WTC11 (cell line): ENCODE data around the gene KCTD21. TPM values are rescaled to one million over a fixed set of nuclear protein-coding genes. Genes with fewer than 3 reads are reported as not detected.

ENCODE experiments used
- ATAC-seq: fragments of 200-7000 bp; cut with Tn5 transposase; 2 replicates; pipeline ENCODE4 v1.10.0; 2021; ENCODE audit warnings: mild to moderate bottlenecking, moderate library complexity
- CTCF ChIA-PET: fragments of 300-600 bp; sonication (Branson Sonifier 250); formaldehyde crosslinking; loops from one replicate; lab custom pipeline; 2021; ENCODE audit warnings: antibody characterized with exemption; lab: Charles Lee
- POLR2A ChIA-PET: fragments of 350-600 bp; sonication (Branson Sonifier 250); formaldehyde crosslinking; loops from one replicate; lab custom pipeline; 2021; ENCODE audit warnings: antibody characterized with exemption; lab: Charles Lee
- DNase-seq: peaks from one replicate; pipeline ENCODE4 v3.0.0; 2021; ENCODE audit warnings: low spot score
- H3K27ac Mint-ChIP-seq: 2 replicates; pipeline ENCODE4 v1.8.0; 2021; ENCODE audit warnings: mixed read lengths
- H3K27me3 Mint-ChIP-seq: 2 replicates; pipeline ENCODE4 v1.8.0; 2021; ENCODE audit warnings: low read depth, mild to moderate bottlenecking, moderate library complexity, mixed read lengths
- H3K36me3 Mint-ChIP-seq: 2 replicates; pipeline ENCODE4 v1.8.0; 2021; ENCODE audit warnings: mixed read lengths
- H3K4me1 Mint-ChIP-seq: 2 replicates; pipeline ENCODE4 v1.8.0; 2022; ENCODE audit warnings: mixed read lengths
- H3K4me3 Mint-ChIP-seq: 2 replicates; pipeline ENCODE4 v1.8.0; 2021; ENCODE audit warnings: mild to moderate bottlenecking, moderate library complexity, mixed read lengths
- H3K9me3 Mint-ChIP-seq: 2 replicates; pipeline ENCODE4 v1.8.0; 2021; ENCODE audit warnings: mixed read lengths
- CBFB ChIP-seq: sonication (generic); formaldehyde crosslinking; IDR thresholded peaks from 2 replicates; pipeline ENCODE4 v1.8.1; 2022; ENCODE audit warnings: mild to moderate bottlenecking, low read depth, missing genetic modification reagents
- CREB1 ChIP-seq: sonication (generic); formaldehyde crosslinking; IDR thresholded peaks from 2 replicates; pipeline ENCODE4 v1.8.0; 2023; ENCODE audit warnings: mild to moderate bottlenecking, missing genetic modification reagents
- FOXP1 ChIP-seq: sonication (generic); formaldehyde crosslinking; IDR thresholded peaks from 2 replicates; pipeline ENCODE4 v1.8.0; 2022; ENCODE audit warnings: missing genetic modification reagents, mild to moderate bottlenecking, moderate library complexity, borderline replicate concordance
- MYBL2 ChIP-seq: sonication (generic); formaldehyde crosslinking; IDR thresholded peaks from 2 replicates; pipeline ENCODE4 v1.8.1; 2023; ENCODE audit warnings: mild to moderate bottlenecking, moderate library complexity, missing genetic modification reagents
- NFYB ChIP-seq: sonication (generic); formaldehyde crosslinking; conservative IDR thresholded peaks from 2 replicates; pipeline ENCODE4 v1.8.0; 2022; ENCODE audit warnings: low read depth, missing genetic modification reagents
- OVOL2 ChIP-seq: fragments of 250-450 bp; sonication (Bioruptor Pico); IDR thresholded peaks from 2 replicates; pipeline ENCODE4 v1.9.0; 2021; ENCODE audit warnings: mild to moderate bottlenecking, borderline replicate concordance
- PRRX2 ChIP-seq: fragments of 250-450 bp; sonication (Bioruptor Pico); IDR thresholded peaks from 2 replicates; pipeline ENCODE4 v1.8.0; 2021; ENCODE audit warnings: mild to moderate bottlenecking
- SMAD3 ChIP-seq: sonication (generic); formaldehyde crosslinking; IDR thresholded peaks from 2 replicates; pipeline ENCODE4 v1.8.0; 2022; ENCODE audit warnings: missing genetic modification reagents, mild to moderate bottlenecking, borderline replicate concordance
- SMAD4 ChIP-seq: sonication (generic); formaldehyde crosslinking; IDR thresholded peaks from 2 replicates; pipeline ENCODE4 v1.8.0; 2022; ENCODE audit warnings: mild to moderate bottlenecking, missing genetic modification reagents
- TCF7 ChIP-seq: sonication (generic); formaldehyde crosslinking; IDR thresholded peaks from 2 replicates; pipeline ENCODE4 v1.8.0; 2022; ENCODE audit warnings: mild to moderate bottlenecking, low read depth, missing genetic modification reagents, moderate library complexity
- ZNF219 ChIP-seq: sonication (generic); formaldehyde crosslinking; IDR thresholded peaks from 2 replicates; pipeline ENCODE4 v1.8.0; 2023; ENCODE audit warnings: missing genetic modification reagents, mild to moderate bottlenecking, borderline replicate concordance
- ZNF423 ChIP-seq: fragments of 250-450 bp; sonication (Bioruptor Pico); IDR thresholded peaks from 2 replicates; pipeline ENCODE4 v2.1.2; 2022; ENCODE audit warnings: mild to moderate bottlenecking, moderate library complexity
- ZNF671 ChIP-seq: fragments of 250-450 bp; sonication (Bioruptor Pico); IDR thresholded peaks from 2 replicates; pipeline ENCODE4 v1.8.0; 2021; ENCODE audit warnings: mild to moderate bottlenecking
- total RNA-seq: library from RNA; stranded (reverse); gene quantifications from 3 replicates; pipeline ENCODE4 v1.2.3, GENCODE V29; 2021
- TF ChIP-seq, protein P1 (sequence below): fragments of 250-450 bp; sonication (Bioruptor Pico); IDR thresholded peaks from 2 replicates; pipeline ENCODE4 v1.9.0; 2021; ENCODE audit warnings: moderate library complexity, mild to moderate bottlenecking, inconsistent platforms, borderline replicate concordance
- TF ChIP-seq, protein P2 (sequence below): sonication (generic); formaldehyde crosslinking; IDR thresholded peaks from 2 replicates; pipeline ENCODE4 v1.8.1; 2023; ENCODE audit warnings: mild to moderate bottlenecking, missing genetic modification reagents, moderate library complexity
- TF ChIP-seq, protein P3 (sequence below): fragments of 250-450 bp; sonication (Bioruptor Pico); IDR thresholded peaks from 2 replicates; pipeline ENCODE4 v2.1.2; 2022; ENCODE audit warnings: mild to moderate bottlenecking, moderate library complexity
- TF ChIP-seq, protein P4 (sequence below): sonication (generic); formaldehyde crosslinking; IDR thresholded peaks from 2 replicates; pipeline ENCODE4 v1.8.1; 2023; ENCODE audit warnings: mild to moderate bottlenecking, moderate library complexity, missing genetic modification reagents
- TF ChIP-seq, protein P5 (sequence below): sonication (generic); formaldehyde crosslinking; IDR thresholded peaks from 2 replicates; pipeline ENCODE4 v1.8.1; 2022; ENCODE audit warnings: low read depth, mild to moderate bottlenecking, moderate library complexity, missing genetic modification reagents, borderline replicate concordance
- TF ChIP-seq, protein P6 (sequence below): sonication (generic); formaldehyde crosslinking; conservative IDR thresholded peaks from 2 replicates; pipeline ENCODE4 v1.8.1; 2022; ENCODE audit warnings: mild to moderate bottlenecking, missing genetic modification reagents
- TF ChIP-seq, protein P7 (sequence below): sonication (generic); formaldehyde crosslinking; IDR thresholded peaks from 2 replicates; pipeline ENCODE4 v1.8.0; 2023; ENCODE audit warnings: mild to moderate bottlenecking, missing genetic modification reagents

KCTD21 gene
- total RNA-seq, 1 experiment from 2014 or later, result 2.8 TPM

DNA sequence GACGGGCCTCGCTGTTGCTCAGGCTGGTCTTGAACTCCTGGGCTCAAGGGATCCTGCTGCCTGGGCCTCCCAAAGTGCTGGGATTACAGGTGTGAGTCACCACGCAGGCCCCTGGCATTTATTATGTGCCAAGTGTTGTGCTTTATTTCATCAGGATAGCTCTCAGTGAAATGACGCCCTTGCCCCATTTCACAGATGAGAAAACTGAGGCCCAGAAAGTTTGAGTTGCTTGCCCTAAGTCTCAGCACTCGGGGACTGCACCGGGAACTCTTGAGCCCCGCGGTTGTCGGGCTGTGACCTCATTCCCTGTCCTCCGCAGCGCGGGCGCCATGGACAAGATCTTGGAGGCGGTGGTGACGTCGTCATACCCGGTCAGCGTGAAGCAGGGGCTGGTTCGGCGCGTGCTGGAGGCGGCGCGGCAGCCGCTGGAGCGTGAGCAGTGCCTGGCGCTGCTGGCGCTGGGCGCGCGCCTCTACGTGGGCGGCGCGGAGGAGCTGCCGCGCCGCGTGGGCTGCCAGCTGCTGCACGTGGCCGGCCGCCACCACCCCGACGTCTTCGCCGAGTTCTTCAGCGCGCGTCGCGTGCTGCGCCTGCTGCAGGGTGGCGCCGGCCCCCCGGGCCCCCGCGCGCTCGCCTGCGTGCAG lies 7.6 kb upstream of the KCTD21 start:
- CTCF ChIA-PET, result no interaction called here

DNA sequence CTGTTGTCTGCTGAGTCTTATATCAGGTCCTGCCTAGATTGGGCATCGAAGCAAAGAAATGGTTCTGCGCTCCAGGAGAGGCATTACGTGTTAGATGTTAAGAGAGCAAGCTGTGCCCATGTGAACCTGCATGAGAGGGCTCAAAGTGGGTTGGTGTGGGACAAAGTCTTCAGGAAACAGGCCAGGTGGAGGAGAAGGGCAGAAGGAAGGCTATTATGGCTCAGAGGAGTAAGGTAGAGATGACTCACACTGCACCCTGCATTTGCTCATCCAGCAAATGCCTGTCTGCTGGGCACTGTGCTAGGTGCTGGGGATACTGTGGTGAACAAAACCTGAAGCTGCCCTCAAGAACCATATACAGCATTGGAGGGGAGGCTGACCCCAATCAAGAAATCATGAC lies 6.1 kb upstream of the KCTD21 start:
- Mint-ChIP-seq H3K4me3 (no peak overlapping the region), H3K9me3 (no peaks in the 10 kb centered on the region), H3K27ac (no peak overlapping the region; the same call in 1 of the 2 replicates), H3K4me1 (peaks cover 8% of the 10 kb centered on the region), H3K36me3 (no peaks in the 10 kb centered on the region)
- no peak for ATAC-seq
- POLR2A ChIA-PET, result no interaction called here
- CTCF ChIA-PET, result no interaction called here
- DNase-seq, result no peak
- TF ChIP-seq CBFB (CRISPR knock-in tag), result no peak
- TF ChIP-seq, all 79 proteins: peak for 0
- H3K27me3 Mint-ChIP-seq, result no peaks in the 10 kb centered on the region; the same call in 1 of the 2 replicates

More for the DNA sequence above, 7.6 kb upstream of the KCTD21 start:
- Mint-ChIP-seq H3K27me3 (no peaks in the 10 kb centered on the region), H3K4me3 (no peak overlapping the region), H3K27ac (no peak overlapping the region), H3K36me3 (peaks cover 2% of the 10 kb centered on the region; the same call in 1 of the 2 replicates), H3K4me1 (no peaks in the 10 kb centered on the region), H3K9me3 (no peaks in the 10 kb centered on the region)
- no peak for TF ChIP-seq ZNF423 (CRISPR knock-in tag)
- TF ChIP-seq CREB1 (CRISPR knock-in tag), result no peak
- no peak for TF ChIP-seq PRRX2 (CRISPR knock-in tag)
- no peak for TF ChIP-seq ZNF219 (CRISPR knock-in tag)
- no peak for TF ChIP-seq SMAD4 (CRISPR knock-in tag)
- no peak for TF ChIP-seq FOXP1 (CRISPR knock-in tag)
- TF ChIP-seq TCF7 (CRISPR knock-in tag), result no peak
- TF ChIP-seq, protein P1, sequence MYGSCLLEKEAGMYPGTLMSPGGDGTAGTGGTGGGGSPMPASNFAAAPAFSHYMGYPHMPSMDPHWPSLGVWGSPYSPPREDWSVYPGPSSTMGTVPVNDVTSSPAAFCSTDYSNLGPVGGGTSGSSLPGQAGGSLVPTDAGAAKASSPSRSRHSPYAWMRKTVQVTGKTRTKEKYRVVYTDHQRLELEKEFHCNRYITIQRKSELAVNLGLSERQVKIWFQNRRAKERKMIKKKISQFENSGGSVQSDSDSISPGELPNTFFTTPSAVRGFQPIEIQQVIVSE, result no peak
- TF ChIP-seq, protein P2, sequence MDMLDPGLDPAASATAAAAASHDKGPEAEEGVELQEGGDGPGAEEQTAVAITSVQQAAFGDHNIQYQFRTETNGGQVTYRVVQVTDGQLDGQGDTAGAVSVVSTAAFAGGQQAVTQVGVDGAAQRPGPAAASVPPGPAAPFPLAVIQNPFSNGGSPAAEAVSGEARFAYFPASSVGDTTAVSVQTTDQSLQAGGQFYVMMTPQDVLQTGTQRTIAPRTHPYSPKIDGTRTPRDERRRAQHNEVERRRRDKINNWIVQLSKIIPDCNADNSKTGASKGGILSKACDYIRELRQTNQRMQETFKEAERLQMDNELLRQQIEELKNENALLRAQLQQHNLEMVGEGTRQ (CRISPR knock-in tag), result no peak
- TF ChIP-seq NFYB (CRISPR knock-in tag), result no peak
- TF ChIP-seq, protein P3, sequence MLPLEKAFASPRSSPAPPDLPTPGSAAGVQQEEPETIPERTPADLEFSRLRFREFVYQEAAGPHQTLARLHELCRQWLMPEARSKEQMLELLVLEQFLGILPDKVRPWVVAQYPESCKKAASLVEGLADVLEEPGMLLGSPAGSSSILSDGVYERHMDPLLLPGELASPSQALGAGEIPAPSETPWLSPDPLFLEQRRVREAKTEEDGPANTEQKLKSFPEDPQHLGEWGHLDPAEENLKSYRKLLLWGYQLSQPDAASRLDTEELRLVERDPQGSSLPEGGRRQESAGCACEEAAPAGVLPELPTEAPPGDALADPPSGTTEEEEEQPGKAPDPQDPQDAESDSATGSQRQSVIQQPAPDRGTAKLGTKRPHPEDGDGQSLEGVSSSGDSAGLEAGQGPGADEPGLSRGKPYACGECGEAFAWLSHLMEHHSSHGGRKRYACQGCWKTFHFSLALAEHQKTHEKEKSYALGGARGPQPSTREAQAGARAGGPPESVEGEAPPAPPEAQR (CRISPR knock-in tag), result no peak
- TF ChIP-seq OVOL2 (CRISPR knock-in tag), result no peak
- POLR2A ChIA-PET, result no interaction called here
- no peak for ATAC-seq
- DNase-seq, result no peak

DNA sequence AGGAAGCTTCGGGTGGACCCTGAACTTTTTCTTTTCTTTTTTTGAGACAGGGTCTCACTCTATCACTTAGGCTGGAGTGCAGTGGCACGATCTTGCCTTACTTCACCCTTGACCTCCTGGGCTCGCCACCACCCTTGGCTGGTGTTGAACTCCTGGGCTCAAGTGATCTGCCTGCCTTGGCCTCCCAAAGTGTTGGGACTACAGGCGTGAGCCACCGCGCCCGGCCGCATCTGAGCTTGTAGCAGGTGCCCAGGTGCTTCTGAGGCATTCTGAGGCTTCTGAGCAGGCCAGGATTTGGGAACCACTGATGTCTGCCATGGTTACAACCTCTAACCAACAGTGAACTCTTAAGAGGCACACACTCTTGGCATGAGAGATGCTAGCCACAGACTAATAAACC lies 5.4 kb upstream of the KCTD21 start:
- ChIA-PET POLR2A (no interaction called here), CTCF (no interaction called here)
- H3K4me3 Mint-ChIP-seq, result no peak overlapping the region
- DNase-seq (no peak), ATAC-seq (no peak)
- no peaks in the 10 kb centered on the region for H3K36me3 Mint-ChIP-seq
- H3K27ac Mint-ChIP-seq, result no peak overlapping the region
- TF ChIP-seq, protein P4, sequence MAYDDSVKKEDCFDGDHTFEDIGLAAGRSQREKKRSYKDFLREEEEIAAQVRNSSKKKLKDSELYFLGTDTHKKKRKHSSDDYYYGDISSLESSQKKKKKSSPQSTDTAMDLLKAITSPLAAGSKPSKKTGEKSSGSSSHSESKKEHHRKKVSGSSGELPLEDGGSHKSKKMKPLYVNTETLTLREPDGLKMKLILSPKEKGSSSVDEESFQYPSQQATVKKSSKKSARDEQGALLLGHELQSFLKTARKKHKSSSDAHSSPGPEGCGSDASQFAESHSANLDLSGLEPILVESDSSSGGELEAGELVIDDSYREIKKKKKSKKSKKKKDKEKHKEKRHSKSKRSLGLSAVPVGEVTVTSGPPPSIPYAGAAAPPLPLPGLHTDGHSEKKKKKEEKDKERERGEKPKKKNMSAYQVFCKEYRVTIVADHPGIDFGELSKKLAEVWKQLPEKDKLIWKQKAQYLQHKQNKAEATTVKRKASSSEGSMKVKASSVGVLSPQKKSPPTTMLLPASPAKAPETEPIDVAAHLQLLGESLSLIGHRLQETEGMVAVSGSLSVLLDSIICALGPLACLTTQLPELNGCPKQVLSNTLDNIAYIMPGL (CRISPR knock-in tag), result no peak
- no peak for TF ChIP-seq ZNF671 (CRISPR knock-in tag)
- no peak for TF ChIP-seq MYBL2 (CRISPR knock-in tag)
- TF ChIP-seq, protein P5, sequence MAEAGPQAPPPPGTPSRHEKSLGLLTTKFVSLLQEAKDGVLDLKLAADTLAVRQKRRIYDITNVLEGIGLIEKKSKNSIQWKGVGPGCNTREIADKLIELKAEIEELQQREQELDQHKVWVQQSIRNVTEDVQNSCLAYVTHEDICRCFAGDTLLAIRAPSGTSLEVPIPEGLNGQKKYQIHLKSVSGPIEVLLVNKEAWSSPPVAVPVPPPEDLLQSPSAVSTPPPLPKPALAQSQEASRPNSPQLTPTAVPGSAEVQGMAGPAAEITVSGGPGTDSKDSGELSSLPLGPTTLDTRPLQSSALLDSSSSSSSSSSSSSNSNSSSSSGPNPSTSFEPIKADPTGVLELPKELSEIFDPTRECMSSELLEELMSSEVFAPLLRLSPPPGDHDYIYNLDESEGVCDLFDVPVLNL, result no peak
- no peak for TF ChIP-seq OVOL2 (CRISPR knock-in tag)
- TF ChIP-seq, protein P6, sequence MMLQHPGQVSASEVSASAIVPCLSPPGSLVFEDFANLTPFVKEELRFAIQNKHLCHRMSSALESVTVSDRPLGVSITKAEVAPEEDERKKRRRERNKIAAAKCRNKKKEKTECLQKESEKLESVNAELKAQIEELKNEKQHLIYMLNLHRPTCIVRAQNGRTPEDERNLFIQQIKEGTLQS (CRISPR knock-in tag), result no peak
- TF ChIP-seq SMAD3 (CRISPR knock-in tag), result no peak
- no peak for TF ChIP-seq ZNF219 (CRISPR knock-in tag)
- TF ChIP-seq, protein P7, sequence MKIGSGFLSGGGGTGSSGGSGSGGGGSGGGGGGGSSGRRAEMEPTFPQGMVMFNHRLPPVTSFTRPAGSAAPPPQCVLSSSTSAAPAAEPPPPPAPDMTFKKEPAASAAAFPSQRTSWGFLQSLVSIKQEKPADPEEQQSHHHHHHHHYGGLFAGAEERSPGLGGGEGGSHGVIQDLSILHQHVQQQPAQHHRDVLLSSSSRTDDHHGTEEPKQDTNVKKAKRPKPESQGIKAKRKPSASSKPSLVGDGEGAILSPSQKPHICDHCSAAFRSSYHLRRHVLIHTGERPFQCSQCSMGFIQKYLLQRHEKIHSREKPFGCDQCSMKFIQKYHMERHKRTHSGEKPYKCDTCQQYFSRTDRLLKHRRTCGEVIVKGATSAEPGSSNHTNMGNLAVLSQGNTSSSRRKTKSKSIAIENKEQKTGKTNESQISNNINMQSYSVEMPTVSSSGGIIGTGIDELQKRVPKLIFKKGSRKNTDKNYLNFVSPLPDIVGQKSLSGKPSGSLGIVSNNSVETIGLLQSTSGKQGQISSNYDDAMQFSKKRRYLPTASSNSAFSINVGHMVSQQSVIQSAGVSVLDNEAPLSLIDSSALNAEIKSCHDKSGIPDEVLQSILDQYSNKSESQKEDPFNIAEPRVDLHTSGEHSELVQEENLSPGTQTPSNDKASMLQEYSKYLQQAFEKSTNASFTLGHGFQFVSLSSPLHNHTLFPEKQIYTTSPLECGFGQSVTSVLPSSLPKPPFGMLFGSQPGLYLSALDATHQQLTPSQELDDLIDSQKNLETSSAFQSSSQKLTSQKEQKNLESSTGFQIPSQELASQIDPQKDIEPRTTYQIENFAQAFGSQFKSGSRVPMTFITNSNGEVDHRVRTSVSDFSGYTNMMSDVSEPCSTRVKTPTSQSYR (CRISPR knock-in tag), result no peak
- H3K27me3 Mint-ChIP-seq, result no peaks in the 10 kb centered on the region; the same call in 1 of the 2 replicates
- peaks cover 9% of the 10 kb centered on the region for H3K4me1 Mint-ChIP-seq
- no peaks in the 10 kb centered on the region for H3K9me3 Mint-ChIP-seq
